Measurements from ENCODE around the gene IRF2BPL.

GRCh38 chr14:77023001-77023996 is 5.2 kb downstream of the IRF2BPL start:
- no peak; the same call in 1 of the 2 replicates for TF ChIP-seq CTCF (IDR thresholded peaks at IDR 0.05)
- no peak for TF ChIP-seq REST (IDR thresholded peaks at IDR 0.05; ENCODE audit: insufficient read depth in 1 of 2, low read depth in 2 of 2, low read length in 1 of 2)
- TF ChIP-seq POLR2AphosphoS5 (IDR thresholded peaks at IDR 0.05; ENCODE audit: low read depth, low read length): peak; percentile 26
- no peak for TF ChIP-seq TCF7L2 (IDR thresholded peaks at IDR 0.05; ENCODE audit: low read depth, low read length)

Measured in Panc1 (cell line).